ENCODE results near the gene EIF5B.

Gene EIF5B

DNA sequence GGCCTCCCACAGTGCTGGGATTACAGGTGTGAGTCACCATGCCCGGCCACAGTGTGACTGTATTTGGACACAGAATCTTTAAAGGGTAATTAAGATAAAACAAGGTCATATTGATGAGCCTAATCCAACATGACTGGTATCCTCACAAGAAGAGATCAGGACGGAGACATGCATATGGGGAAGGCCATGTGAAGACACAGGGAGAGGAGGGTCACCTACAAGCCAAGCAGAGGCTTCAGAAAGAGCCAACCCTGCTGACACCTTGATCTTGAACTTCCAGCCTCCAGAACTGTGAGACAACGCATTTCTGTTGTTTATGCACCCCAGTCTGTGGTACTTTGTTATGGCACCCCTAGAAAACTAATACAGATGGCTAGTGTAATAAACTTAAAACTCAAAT, 80.2 kb downstream of the EIF5B start:
- DNase-seq (ENCODE audit: low spot score) = no peak

DNA sequence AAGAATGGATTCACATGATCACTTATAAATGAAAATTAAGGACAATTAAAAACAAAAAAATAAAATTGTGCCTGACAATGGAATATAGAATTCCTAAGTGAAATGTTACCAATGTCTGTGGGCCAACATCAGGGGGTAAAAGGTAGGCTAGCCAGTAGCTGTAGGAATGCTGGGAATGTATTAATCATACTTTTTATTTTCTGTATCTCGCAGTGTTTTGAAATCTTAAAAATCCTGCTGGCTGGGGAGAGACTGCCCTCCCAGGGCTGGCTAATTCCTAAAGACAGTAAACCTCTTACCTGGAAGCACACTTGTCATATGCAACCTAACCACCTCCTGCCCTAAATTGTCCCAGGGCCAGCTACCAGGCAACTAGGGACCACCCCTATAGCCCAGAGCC, 82.8 kb downstream of the EIF5B start:
- no peak for DNase-seq (ENCODE audit: low spot score)

DNA sequence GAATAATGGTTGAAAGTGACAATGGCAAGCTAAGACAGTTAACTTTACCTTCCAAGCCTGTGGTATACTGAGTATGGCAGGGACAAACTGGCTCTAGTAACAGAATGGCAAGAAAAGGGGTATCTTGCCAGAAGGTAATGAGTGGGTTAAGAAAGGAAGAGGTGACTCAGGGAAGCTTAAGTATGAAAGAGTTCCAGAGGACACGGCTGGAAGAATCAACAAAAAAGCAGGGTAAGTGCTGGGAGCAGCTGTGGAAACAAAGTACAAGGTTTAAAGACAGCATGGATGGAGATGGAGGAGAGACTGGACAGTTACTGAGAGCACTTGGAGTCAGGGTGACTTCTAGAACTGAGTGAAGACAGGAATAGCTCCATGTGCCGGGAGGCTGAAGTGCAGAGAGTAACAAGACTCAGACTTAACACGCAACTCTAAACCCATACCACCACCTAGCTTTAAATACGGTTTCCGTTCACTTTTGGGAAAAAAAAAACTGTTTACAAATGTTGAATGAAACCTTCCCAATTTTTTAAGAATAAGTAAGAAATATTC, 83.6 kb downstream of the EIF5B start:
- DNase-seq (ENCODE audit: low spot score) = no peak

GRCh38 chr2:99421469-99421868, 84.3 kb downstream of the EIF5B start:
- DNase-seq (ENCODE audit: low spot score) = no peak

- DNase-seq (ENCODE audit: low spot score) = no peak
Observed at GRCh38 chr2:99422599-99422998, 85.4 kb downstream of the EIF5B start.

- DNase-seq (ENCODE audit: low spot score) = no peak
Observed at GRCh38 chr2:99424371-99424770, 87.2 kb downstream of the EIF5B start.

DNA sequence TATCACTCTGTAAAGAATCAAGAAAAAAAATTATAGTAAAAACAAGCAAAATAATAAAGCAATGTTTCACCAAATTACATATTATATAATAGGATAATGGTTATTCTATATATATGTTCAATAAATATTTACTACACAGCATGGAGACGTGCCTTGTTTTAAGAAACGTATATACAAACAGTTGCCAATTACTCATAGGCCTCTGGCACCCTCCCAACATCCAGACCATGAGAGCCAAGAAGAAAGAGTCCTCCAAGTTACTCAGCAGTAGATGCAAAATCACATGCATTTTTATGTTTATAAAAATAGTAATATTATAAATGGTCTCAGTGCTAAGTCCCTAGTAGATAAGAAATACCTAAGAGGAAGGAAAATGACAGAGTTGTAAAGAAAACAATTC, 87.8 kb downstream of the EIF5B start:
- DNase-seq (ENCODE audit: low spot score) = no peak

DNA sequence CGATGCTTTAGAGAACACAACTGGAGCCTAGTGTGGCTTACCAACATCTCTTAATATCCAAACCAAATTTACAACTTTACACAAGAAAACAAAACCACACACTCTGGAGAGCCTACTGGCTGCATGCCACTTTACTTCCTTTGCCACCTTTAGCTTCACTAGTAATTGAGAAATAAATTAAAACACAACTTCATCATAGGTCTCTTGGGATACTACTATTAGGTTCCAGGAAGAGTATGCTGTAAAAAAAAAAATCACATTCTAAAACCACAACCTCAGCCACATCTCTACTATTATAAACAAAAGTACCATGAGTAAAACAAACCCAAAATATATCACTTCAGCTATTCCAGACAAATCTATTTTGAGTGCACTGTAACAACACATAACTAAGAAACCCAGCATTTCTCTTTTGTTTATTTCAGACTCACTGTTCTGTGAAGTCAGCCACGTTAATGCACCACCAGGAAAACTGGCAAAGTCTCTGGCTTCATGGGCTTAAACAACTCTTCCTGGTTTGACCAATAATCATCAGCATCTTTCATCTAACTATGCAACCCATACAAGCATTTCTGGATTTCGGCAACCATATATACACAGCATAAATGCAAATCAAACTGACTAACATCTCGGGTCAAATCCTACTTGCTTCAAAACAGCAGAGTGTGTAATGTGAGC, 93.6 kb downstream of the EIF5B start:
- no peak for DNase-seq (ENCODE audit: low spot score)

GRCh38 chr2:99431587-99432275, 94.5 kb downstream of the EIF5B start:
- DNase-seq (ENCODE audit: low spot score) = no peak

DNA sequence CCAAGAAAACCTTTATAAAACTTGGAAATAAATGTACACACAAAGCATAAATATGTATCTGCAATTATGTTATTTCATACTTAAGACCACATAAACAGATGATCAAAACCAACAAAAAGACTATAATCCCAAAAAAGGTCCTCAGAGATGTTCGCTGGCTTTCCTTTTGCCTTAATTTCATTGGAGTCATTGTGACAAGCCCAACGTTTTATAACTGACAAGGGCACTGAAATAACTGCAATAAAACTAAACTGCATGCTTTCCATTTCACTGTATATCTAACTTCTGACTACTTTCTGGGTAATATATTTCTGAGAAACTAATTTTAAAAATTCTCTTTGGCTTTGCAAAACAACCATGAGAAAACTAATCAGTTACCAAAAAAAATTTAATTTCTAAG, 96.2 kb downstream of the EIF5B start:
- DNase-seq (ENCODE audit: low spot score) = no peak

- no peak for DNase-seq (ENCODE audit: low spot score)
Observed at GRCh38 chr2:99436874-99437273, 99.7 kb downstream of the EIF5B start.

DNA sequence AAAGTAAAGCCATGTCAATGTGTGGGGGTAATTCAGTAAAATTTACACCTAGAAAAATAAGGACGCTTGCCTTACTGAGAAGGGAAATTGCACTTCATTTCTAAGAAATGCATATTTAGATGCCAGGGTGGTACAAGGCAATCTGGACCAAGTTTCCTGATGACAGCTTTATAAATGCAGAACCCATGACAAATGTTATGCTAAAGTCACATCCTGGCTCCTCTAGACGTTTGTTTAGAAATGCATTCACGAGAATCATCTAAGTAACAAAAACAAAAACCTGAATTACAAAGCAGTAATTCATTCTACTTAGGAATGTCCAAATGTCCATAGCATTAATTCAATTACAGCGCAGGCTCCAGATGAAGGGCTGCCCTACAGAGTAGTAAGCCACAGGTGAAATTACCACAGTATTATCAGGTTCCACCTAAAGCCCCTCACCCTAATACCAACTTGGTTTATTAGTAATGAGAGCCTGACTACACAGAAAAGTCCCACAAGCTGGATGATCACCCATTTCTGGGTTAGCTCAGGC, 102.8 kb downstream of the EIF5B start:
- no peak for DNase-seq (ENCODE audit: low spot score)

DNA sequence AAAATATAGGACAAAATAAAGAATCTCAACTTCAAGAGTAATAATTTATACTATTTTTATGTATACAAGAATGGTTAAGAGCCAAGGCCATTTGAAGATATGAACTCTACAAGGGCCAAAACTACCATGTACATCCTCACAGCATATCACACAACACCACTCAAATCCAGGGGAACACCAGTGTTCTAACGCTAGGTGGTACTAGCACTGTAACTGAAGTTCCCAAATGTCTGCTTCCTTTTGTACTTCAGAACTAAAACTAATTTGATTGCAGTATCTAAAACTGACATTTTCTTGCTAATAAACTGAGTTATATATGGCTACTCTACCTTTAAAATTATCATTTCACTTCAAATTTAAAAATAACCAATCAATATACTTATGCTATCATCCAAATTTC, 105.6 kb downstream of the EIF5B start:
- no peak for DNase-seq (ENCODE audit: low spot score)

DNA sequence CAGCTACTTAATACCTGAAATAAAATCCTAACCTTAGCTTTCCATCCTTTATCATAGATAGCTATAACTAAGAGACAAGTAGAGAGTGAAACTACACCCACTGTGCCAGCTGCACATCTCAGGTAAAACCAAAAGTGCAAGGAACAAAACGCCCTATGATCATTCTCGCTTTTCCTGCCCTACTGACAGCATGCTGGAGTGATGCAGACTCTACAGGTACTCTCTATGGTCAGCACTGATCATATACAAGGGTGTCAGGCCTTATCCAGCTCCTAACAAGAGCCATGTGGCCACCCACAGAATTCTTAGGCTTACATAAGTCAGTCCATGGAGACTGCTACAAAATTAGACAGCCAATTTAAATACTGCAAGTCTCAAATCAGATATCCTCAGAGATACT, 107.0 kb downstream of the EIF5B start:
- no peak for DNase-seq (ENCODE audit: low spot score)

DNA sequence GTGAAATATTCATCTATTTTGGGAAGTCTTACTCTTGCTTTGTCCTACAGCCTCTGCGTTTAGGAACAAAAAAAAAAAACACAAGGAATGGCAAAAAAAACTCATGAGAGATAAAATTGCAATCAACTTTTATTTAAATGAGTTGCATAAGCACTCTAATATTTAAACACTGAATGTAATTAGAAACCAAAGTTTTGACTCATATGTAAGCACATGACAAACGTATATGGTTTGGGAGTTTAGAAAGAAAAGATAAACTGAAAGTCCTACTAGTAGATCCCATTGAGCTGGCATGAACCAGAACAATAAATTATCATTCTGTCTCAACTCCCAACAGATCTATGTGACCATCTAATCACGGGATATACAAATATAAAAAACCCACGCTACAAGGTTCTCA, 107.9 kb downstream of the EIF5B start:
- no peak for DNase-seq (ENCODE audit: low spot score)

GRCh38 chr2:99448556-99448955, 111.4 kb downstream of the EIF5B start:
- DNase-seq (ENCODE audit: low spot score) = peak; percentile 68

DNA sequence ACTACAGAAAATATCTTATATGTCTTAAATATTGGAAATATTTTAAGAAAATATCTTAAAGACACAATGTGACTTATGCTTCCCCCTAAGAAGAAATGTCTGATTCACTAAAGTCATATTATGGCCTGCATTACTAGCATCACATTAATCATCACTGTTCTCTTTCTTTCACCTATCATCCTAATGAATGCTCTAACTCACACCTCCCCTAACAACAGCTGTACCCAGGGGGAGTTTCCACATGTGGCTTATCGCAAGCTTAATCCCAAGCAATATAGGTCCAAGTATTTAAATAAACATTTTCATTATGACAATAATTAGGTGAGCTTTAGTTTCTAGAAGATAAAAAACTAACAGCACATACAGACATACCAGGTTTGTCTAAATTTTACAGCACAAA, 113.0 kb downstream of the EIF5B start:
- DNase-seq (ENCODE audit: low spot score) = no peak

Measured in kidney capillary endothelial cell (primary cell).